ENCODE results near the gene TEX48.

The TEX48 gene

GRCh38 chr9:114722937-114723620 lies 41.1 kb upstream of the TEX48 start:
- H3K4me3 ChIP-seq (ENCODE audit: control insufficient read depth, low read depth, low read length) = no peak overlapping the region
- TF ChIP-seq CTCF (conservative IDR thresholded peaks at IDR 0.05; ENCODE audit: control insufficient read depth, insufficient read depth, low read depth, low read length) = no peak
- peak; percentile 31 for DNase-seq (ENCODE audit: low read depth)

- DNase-seq (ENCODE audit: low read depth) = peak; percentile 71
- no peak overlapping the region for H3K4me3 ChIP-seq (ENCODE audit: control insufficient read depth, low read depth, low read length)
- TF ChIP-seq CTCF (conservative IDR thresholded peaks at IDR 0.05; ENCODE audit: control insufficient read depth, insufficient read depth, low read depth, low read length) = no peak
These were observed 40.2 kb upstream of the TEX48 start for GRCh38 chr9:114722081-114722621.

GRCh38 chr9:114721491-114722079 lies 39.6 kb upstream of the TEX48 start:
- TF ChIP-seq CTCF (conservative IDR thresholded peaks at IDR 0.05; ENCODE audit: control insufficient read depth, insufficient read depth, low read depth, low read length) = no peak
- no peak for DNase-seq (ENCODE audit: low read depth)
- no peak overlapping the region for H3K4me3 ChIP-seq (ENCODE audit: control insufficient read depth, low read depth, low read length)

GRCh38 chr9:114720086-114720676 lies 38.2 kb upstream of the TEX48 start:
- no peak overlapping the region for H3K4me3 ChIP-seq (ENCODE audit: control insufficient read depth, low read depth, low read length)
- no peak for TF ChIP-seq CTCF (conservative IDR thresholded peaks at IDR 0.05; ENCODE audit: control insufficient read depth, insufficient read depth, low read depth, low read length)
- peak; percentile 44 for DNase-seq (ENCODE audit: low read depth)

GRCh38 chr9:114719290-114719689 lies 37.3 kb upstream of the TEX48 start:
- no peak for DNase-seq (ENCODE audit: low read depth)
- no peak for TF ChIP-seq CTCF (conservative IDR thresholded peaks at IDR 0.05; ENCODE audit: control insufficient read depth, insufficient read depth, low read depth, low read length)
- H3K4me3 ChIP-seq (ENCODE audit: control insufficient read depth, low read depth, low read length) = no peak overlapping the region

GRCh38 chr9:114718801-114719221 lies 36.8 kb upstream of the TEX48 start:
- no peak for TF ChIP-seq CTCF (conservative IDR thresholded peaks at IDR 0.05; ENCODE audit: control insufficient read depth, insufficient read depth, low read depth, low read length)
- no peak overlapping the region for H3K4me3 ChIP-seq (ENCODE audit: control insufficient read depth, low read depth, low read length)
- DNase-seq (ENCODE audit: low read depth) = no peak
